HCT116 (cell line): ENCODE results near the gene ARHGEF25. TPM values are rescaled to one million over a fixed set of nuclear protein-coding genes. Genes with fewer than 3 reads are reported as not detected.

Experiments
- ATAC-seq: fragments of 200-7000 bp; cut with Tn5 transposase; 2 replicates; pipeline ENCODE4 v1.9.1; 2020; ENCODE audit warnings: mild to moderate bottlenecking, moderate library complexity
- BruUV-seq: library from RNA; stranded (reverse); fragments of 400-500 nt; replicated peaks from 2 replicates; lab custom pipeline; 2021; lab: Mats Ljungman, UMichigan
- CTCF ChIA-PET: fragments of 300-600 bp; sonication (Branson Sonifier 250); formaldehyde crosslinking; loops from one replicate; lab custom pipeline; 2021; ENCODE audit warnings: antibody characterized with exemption; lab: Charles Lee
- POLR2A ChIA-PET: fragments of 300-600, 350-600 bp; sonication (Branson Sonifier 250); formaldehyde crosslinking; loops from one replicate; lab custom pipeline; 2021; ENCODE audit warnings: antibody characterized with exemption; lab: Charles Lee
- RAD21 ChIA-PET, 2 experiments: fragments of 300-600 bp; sonication (Branson Sonifier 250); formaldehyde crosslinking; loops; one replicate each; lab custom pipeline; 2023; ENCODE audit warnings: low total read pairs in 2 of 2; ENCODE audit not compliant: uncharacterized antibody in 2 of 2, unreplicated experiment in 2 of 2, low non-redundant PET in 1 of 2; lab: Charles Lee
- DNase-seq: peaks from one replicate; pipeline ENCODE4 v3.0.0-alpha.2; 2010; ENCODE audit warnings: low read depth, low spot score
- H2AFZ ChIP-seq: fragments of 200-600 bp; shearing (Covaris generic), sonication (generic); 2 replicates; pipeline ENCODE4 v1.6.1; 2017; ENCODE audit warnings: low read depth, mixed run types, mixed read lengths, antibody characterized with exemption, low read length; ENCODE audit not compliant: poor library complexity, severe bottlenecking
- H3K27ac ChIP-seq: 2 replicates; pipeline ENCODE4 v1.5.1; 2012; ENCODE audit warnings: low read depth, low read length
- H3K27me3 ChIP-seq: fragments of 200-600 bp; sonication (generic); 2 replicates; pipeline ENCODE4 v1.6.1; 2016; ENCODE audit warnings: mixed run types, low read length, mixed read lengths; ENCODE audit not compliant: insufficient read depth
- H3K36me3 ChIP-seq, 2 experiments: fragments of 200-500 bp in 1 of 2; fragments of 200-600 bp in 1 of 2; sonication (Bioruptor generic) in 1 of 2; sonication (generic) in 1 of 2; 2 replicates each; pipeline versions ENCODE4 v1.5.1 to v1.6.1; 2014 to 2016; ENCODE audit warnings: low read length in 2 of 2, inconsistent platforms in 1 of 2, mixed read lengths in 1 of 2, mixed run types in 1 of 2; ENCODE audit not compliant: insufficient read depth in 2 of 2, control insufficient read depth in 1 of 2
- H3K4me1 ChIP-seq, 2 experiments: fragments of 200-600 bp in 1 of 2; sonication (generic) in 1 of 2; 2 replicates each; pipeline versions ENCODE4 v1.5.1 to v1.6.1; 2012 to 2017; ENCODE audit warnings: low read length in 2 of 2, inconsistent platforms in 1 of 2, mild to moderate bottlenecking in 1 of 2, mixed read lengths in 1 of 2, mixed run types in 1 of 2, moderate library complexity in 1 of 2; ENCODE audit not compliant: insufficient read depth in 2 of 2, control insufficient read depth in 1 of 2
- H3K4me2 ChIP-seq: fragments of 200-600 bp; sonication (generic); 2 replicates; pipeline ENCODE4 v1.6.1; 2017; ENCODE audit warnings: mixed run types, low read length, mixed read lengths
- H3K4me3 ChIP-seq, 2 experiments: fragments of 200-600 bp in 1 of 2; sonication (generic) in 1 of 2; replicated peaks in 1 of 2; 2 replicates each; pipeline ENCODE4 v1.5.1; 2011 to 2016; ENCODE audit warnings: low read length in 2 of 2, control low read depth in 1 of 2, low read depth in 1 of 2, mild to moderate bottlenecking in 1 of 2, mixed read lengths in 1 of 2, mixed run types in 1 of 2
- H3K79me2 ChIP-seq: fragments of 200-600 bp; sonication (generic); 2 replicates; pipeline ENCODE4 v1.6.1; 2017; ENCODE audit warnings: mild to moderate bottlenecking, mixed run types, low read length, moderate library complexity, mixed read lengths; ENCODE audit not compliant: insufficient read depth
- H3K9ac ChIP-seq: fragments of 200-600 bp; sonication (generic); 2 replicates; pipeline ENCODE4 v1.6.1; 2016; ENCODE audit warnings: low read length, mixed read lengths
- H3K9me2 ChIP-seq: fragments of 200-600 bp; sonication (generic), shearing (Covaris generic); 2 replicates; pipeline ENCODE4 v1.6.1; 2017; ENCODE audit warnings: mixed run types, mild to moderate bottlenecking, moderate library complexity; ENCODE audit not compliant: insufficient read depth
- H3K9me3 ChIP-seq, 2 experiments: fragments of 200-500 bp in 1 of 2; fragments of 200-600 bp in 1 of 2; sonication (Bioruptor generic) in 1 of 2; sonication (generic) in 1 of 2; 2 replicates each; pipeline ENCODE4 v1.6.1; 2014 to 2017; ENCODE audit warnings: low read length in 2 of 2, mixed read lengths in 2 of 2, inconsistent platforms in 1 of 2, low read depth in 1 of 2, mild to moderate bottlenecking in 1 of 2, mixed run types in 1 of 2, moderate library complexity in 1 of 2; ENCODE audit not compliant: control insufficient read depth in 1 of 2, insufficient read depth in 1 of 2
- H4K20me1 ChIP-seq: fragments of 200-600 bp; sonication (generic), shearing (Covaris generic); 2 replicates; pipeline ENCODE4 v1.6.1; 2017; ENCODE audit warnings: mixed run types, mild to moderate bottlenecking, moderate library complexity; ENCODE audit not compliant: insufficient read depth
- ATF3 ChIP-seq: IDR thresholded peaks from 2 replicates; pipeline ENCODE4 v1.6.1; 2012
- CBX3 ChIP-seq: IDR thresholded peaks from 2 replicates; pipeline ENCODE4 v1.6.1; 2012; ENCODE audit warnings: low read depth
- CTCF ChIP-seq, 3 experiments: fragments of 200-600 bp in 1 of 3; sonication (generic) in 1 of 3; IDR thresholded peaks in 2 of 3; conservative IDR thresholded peaks in 1 of 3; 2 replicates each; pipeline ENCODE4 v1.5.1; 2012 to 2017; ENCODE audit warnings: low read depth in 2 of 3, low read length in 2 of 3, antibody characterized with exemption in 1 of 3, borderline replicate concordance in 1 of 3, control low read depth in 1 of 3, mild to moderate bottlenecking in 1 of 3, mixed read lengths in 1 of 3, mixed run types in 1 of 3, moderate library complexity in 1 of 3; ENCODE audit not compliant: insufficient read depth in 1 of 3
- EGR1 ChIP-seq: IDR thresholded peaks from 2 replicates; pipeline ENCODE4 v1.6.1; 2012; ENCODE audit warnings: low read depth
- EZH2 ChIP-seq: fragments of 200-600 bp; sonication (generic); IDR thresholded peaks from 2 replicates; pipeline ENCODE4 v1.6.1; 2017; ENCODE audit warnings: antibody characterized with exemption, mixed run types
- MAX ChIP-seq: IDR thresholded peaks from 2 replicates; pipeline ENCODE4 v1.6.1; 2012
- POLR2A ChIP-seq: IDR thresholded peaks from 2 replicates; pipeline ENCODE4 v1.7.0; 2011; ENCODE audit warnings: borderline replicate concordance; ENCODE audit not compliant: insufficient read depth, insufficient read length; ENCODE audit errors: extremely low read depth
- POLR2AphosphoS5 ChIP-seq: IDR thresholded peaks from 2 replicates; pipeline ENCODE4 v1.6.1; 2011; ENCODE audit warnings: mild to moderate bottlenecking, low read depth, low read length, moderate library complexity
- REST ChIP-seq: IDR thresholded peaks from 2 replicates; pipeline ENCODE4 v1.6.1; 2012; ENCODE audit warnings: low read depth
- SIN3A ChIP-seq: IDR thresholded peaks from 2 replicates; pipeline ENCODE4 v1.6.1; 2012; ENCODE audit warnings: low read depth
- SP1 ChIP-seq: IDR thresholded peaks from 2 replicates; pipeline ENCODE4 v1.6.1; 2012; ENCODE audit warnings: low read depth
- ZFX ChIP-seq: fragments of 450-650 bp; IDR thresholded peaks from 2 replicates; pipeline ENCODE4 v1.6.1; 2017
- intact Hi-C: fragments of 100-400 bp; cut with micrococcal nuclease; formaldehyde crosslinking; loops from 2 replicates; pipeline ENCODE4 v1.10.0; 2022
- total RNA-seq: library from RNA; stranded (reverse); gene quantifications from one replicate; pipeline ENCODE4 v1.2.1, GENCODE V29; 2021; ENCODE audit not compliant: unreplicated experiment

ARHGEF25 gene
- total RNA-seq, 1 experiment from 2014 or later: 3.6 TPM

- intact Hi-C loops: no loop called here
- DNase-seq (no peak), ATAC-seq (no peak)
- Histone ChIP-seq H3K9me3 (no peaks in the 10 kb centered on the region), H3K79me2 (peaks cover 13% of the 10 kb centered on the region), H3K4me1 (peaks cover 6 to 15% of the 10 kb centered on the region in 2 experiments; a peak in 3 of 4 replicates), H3K4me3 (no peak overlapping the region), H3K4me2 (no peak overlapping the region), H3K27me3 (peaks cover under 1% of the 10 kb centered on the region; the same call in 1 of the 2 replicates), H4K20me1 (no peaks in the 10 kb centered on the region), H3K9me2 (no peaks in the 10 kb centered on the region), H2AFZ (no peak overlapping the region), H3K27ac (no peak overlapping the region), H3K36me3 (peaks cover 0 to 14% of the 10 kb centered on the region in 2 experiments; a peak in 2 of 4 replicates), H3K9ac (no peak overlapping the region)
- TF ChIP-seq ATF3 (no peak), REST (no peak), ZFX (no peak), MAX (no peak), CTCF (IDR thresholded peaks at IDR 0.05 in 2 of 3, conservative IDR thresholded peaks at IDR 0.05 in 1 of 3; ENCODE audit: borderline replicate concordance in 1 of 3, insufficient read depth in 1 of 3, low read depth in 2 of 3, low read length in 2 of 3) (no peak), EGR1 (no peak), POLR2A (no peak), CBX3 (no peak), POLR2AphosphoS5 (no peak), SIN3A (no peak), EZH2 (no peak), SP1 (no peak)
- ChIA-PET CTCF (no interaction called here), RAD21 (no interaction called here), POLR2A (no interaction called here)
- no TSS peak for BruUV-seq
Observed at GRCh38 chr12:57628280-57629191, 17.3 kb downstream of the ARHGEF25 start.
